ENCODE results near the gene C14orf180. TPM values are rescaled to one million over a fixed set of nuclear protein-coding genes. Genes with fewer than 3 reads are reported as not detected.

The C14orf180 gene
- total and polyA plus RNA-seq, 12 donors, result 0.26 to 17.8 (median 5.6) TPM

- intact Hi-C loops (cut with DNase I), result no loop called here
- DNase-seq, result no peak
- H3K9me3 ChIP-seq (replicated peaks in 1 of 3), result no peaks in the 10 kb centered on the region
- no peak overlapping the region for H3K27ac ChIP-seq
- no peak for TF ChIP-seq CTCF (IDR thresholded peaks at IDR 0.05)
- no peak for TF ChIP-seq POLR2A (IDR thresholded peaks at IDR 0.05)
- no peaks in the 10 kb centered on the region for H3K27me3 ChIP-seq
- 71 to 76% (median 76%) methylated on average over 2 to 11 of the region's 11 CpGs for WGBS, 4 donors
- H3K4me1 ChIP-seq (replicated peaks in 1 of 2), result no peaks in the 10 kb centered on the region
- H3K4me3 ChIP-seq, result no peak overlapping the region
- no peaks in the 10 kb centered on the region for H3K36me3 ChIP-seq (replicated peaks in 1 of 2)
Observed at GRCh38 chr14:104572024-104572626, 7.4 kb upstream of the C14orf180 start.

GRCh38 chr14:104572668-104573067 is 6.9 kb upstream of the C14orf180 start:
- TF ChIP-seq CTCF (IDR thresholded peaks at IDR 0.05) (no peak), POLR2A (IDR thresholded peaks at IDR 0.05) (no peak)
- DNase-seq, result no peak
- Histone ChIP-seq H3K36me3 (replicated peaks in 1 of 2) (no peaks in the 10 kb centered on the region), H3K27ac (no peak overlapping the region), H3K4me3 (no peak overlapping the region), H3K9me3 (replicated peaks in 1 of 3) (no peaks in the 10 kb centered on the region), H3K4me1 (replicated peaks in 1 of 2) (no peaks in the 10 kb centered on the region), H3K27me3 (no peaks in the 10 kb centered on the region)
- intact Hi-C loops (cut with DNase I), result no loop called here
- 80 to 89% (median 87%) methylated on average over 3 to 7 of the region's 7 CpGs for WGBS, 4 donors

GRCh38 chr14:104573930-104574329 is 5.6 kb upstream of the C14orf180 start:
- Histone ChIP-seq H3K4me1 (replicated peaks in 1 of 2) (no peaks in the 10 kb centered on the region), H3K36me3 (replicated peaks in 1 of 2) (no peaks in the 10 kb centered on the region), H3K4me3 (no peak overlapping the region), H3K27ac (peak overlapping the region in 2 of 5 donors; percentile 13 to 79), H3K27me3 (no peaks in the 10 kb centered on the region), H3K9me3 (replicated peaks in 1 of 3) (no peaks in the 10 kb centered on the region)
- intact Hi-C loops (cut with DNase I), result no loop called here
- DNase-seq, result no peak
- TF ChIP-seq CTCF (IDR thresholded peaks at IDR 0.05), result no peak
- no peak for TF ChIP-seq POLR2A (IDR thresholded peaks at IDR 0.05)
- 68 to 80% (median 74%) methylated on average over 7 to 9 of the region's 9 CpGs for WGBS, 4 donors

- intact Hi-C loops (cut with DNase I), result no loop called here
- H3K9me3 ChIP-seq (replicated peaks in 1 of 3), result no peaks in the 10 kb centered on the region
- WGBS, 4 donors, result 60 to 74% (median 68%) methylated on average over 11 to 14 of the region's 14 CpGs
- no peaks in the 10 kb centered on the region for H3K36me3 ChIP-seq (replicated peaks in 1 of 2)
- peak in 4 of 7 donors; percentile 16 to 75 (median 50) for DNase-seq
- peaks cover 0 to 5% of the 10 kb centered on the region in 2 donors for H3K4me1 ChIP-seq (replicated peaks in 1 of 2)
- H3K4me3 ChIP-seq, result no peak overlapping the region
- peak overlapping the region in 2 of 5 donors; percentile 13 to 83 for H3K27ac ChIP-seq
- TF ChIP-seq CTCF (IDR thresholded peaks at IDR 0.05) (no peak), POLR2A (IDR thresholded peaks at IDR 0.05) (no peak)
- no peaks in the 10 kb centered on the region for H3K27me3 ChIP-seq
Observed at GRCh38 chr14:104574536-104574935, 5.0 kb upstream of the C14orf180 start.

Data from adrenal gland (tissue), 12 donors.